OCI-LY1 (cell line): Measurements from ENCODE around the gene WNT9B.
A peak's percentile ranks its signal among the peaks of the same experiment; 100 is the strongest.

Source experiments
- H2AFZ ChIP-seq: fragments of 200-600 bp; sonication (generic), shearing (Covaris generic); 2 replicates; pipeline ENCODE4 v1.6.0; 2014; ENCODE audit warnings: antibody characterized with exemption, mild to moderate bottlenecking, low read length
- H3F3A ChIP-seq: fragments of 200-600 bp; sonication (generic), shearing (Covaris generic); 2 replicates; pipeline ENCODE4 v1.6.0; 2014; ENCODE audit warnings: mild to moderate bottlenecking, antibody characterized with exemption, low read length, moderate library complexity; ENCODE audit not compliant: insufficient read depth
- H3K27ac ChIP-seq: fragments of 200-600 bp; sonication (generic); 2 replicates; pipeline ENCODE4 v1.5.1; 2014; ENCODE audit warnings: low read length, mixed run types, mild to moderate bottlenecking, low read depth; ENCODE audit not compliant: poor library complexity, severe bottlenecking
- H3K27me3 ChIP-seq: fragments of 200-600 bp; sonication (generic); 2 replicates; pipeline ENCODE4 v1.6.0; 2014; ENCODE audit warnings: antibody characterized with exemption, mild to moderate bottlenecking, low read length, moderate library complexity; ENCODE audit not compliant: insufficient read depth
- H3K36me3 ChIP-seq: fragments of 200-600 bp; sonication (generic); 2 replicates; pipeline ENCODE4 v1.6.1; 2014; ENCODE audit warnings: mild to moderate bottlenecking, antibody characterized with exemption, low read length, moderate library complexity, mixed read lengths; ENCODE audit not compliant: insufficient read depth
- H3K4me1 ChIP-seq: fragments of 200-600 bp; sonication (generic); 2 replicates; pipeline ENCODE4 v1.5.1; 2014; ENCODE audit warnings: mild to moderate bottlenecking, low read length, moderate library complexity; ENCODE audit not compliant: insufficient read depth, severe bottlenecking
- H3K4me2 ChIP-seq: fragments of 200-600 bp; sonication (generic), shearing (Covaris generic); 2 replicates; pipeline ENCODE4 v1.6.1; 2014; ENCODE audit warnings: low read length
- H3K4me3 ChIP-seq: fragments of 200-600 bp; sonication (generic); 2 replicates; pipeline ENCODE4 v1.5.1; 2014; ENCODE audit warnings: low read length, low read depth, mild to moderate bottlenecking, mixed read lengths; ENCODE audit not compliant: poor library complexity, severe bottlenecking
- H3K79me2 ChIP-seq: fragments of 200-600 bp; shearing (Covaris generic); 2 replicates; pipeline ENCODE4 v1.6.1; 2016; ENCODE audit warnings: mixed run types, low read length, mixed read lengths; ENCODE audit not compliant: insufficient read depth
- H3K9ac ChIP-seq: fragments of 200-600 bp; sonication (generic), shearing (Covaris generic); 2 replicates; pipeline ENCODE4 v1.6.1; 2014; ENCODE audit warnings: mild to moderate bottlenecking, low read length, mixed read lengths
- H3K9me2 ChIP-seq: fragments of 200-600 bp; sonication (generic), shearing (Covaris generic); 2 replicates; pipeline ENCODE4 v1.6.1; 2014; ENCODE audit warnings: low read depth, mild to moderate bottlenecking, low read length, mixed read lengths
- H3K9me3 ChIP-seq: fragments of 200-600 bp; shearing (Covaris generic); 2 replicates; pipeline ENCODE4 v1.6.1; 2014; ENCODE audit warnings: low read length, mixed read lengths
- H4K20me1 ChIP-seq: fragments of 200-600 bp; sonication (generic), shearing (Covaris generic); 2 replicates; pipeline ENCODE4 v1.6.0; 2016; ENCODE audit warnings: mild to moderate bottlenecking, low read length; ENCODE audit not compliant: insufficient read depth
- CTCF ChIP-seq: fragments of 200-600 bp; sonication (generic), shearing (Covaris generic); IDR thresholded peaks from 2 replicates; pipeline ENCODE4 v1.5.1; 2017; ENCODE audit warnings: mild to moderate bottlenecking, antibody characterized with exemption, low read length, moderate library complexity, mixed read lengths
- EZH2 ChIP-seq: fragments of 200-600 bp; sonication (generic), shearing (Covaris generic); IDR thresholded peaks from 2 replicates; pipeline ENCODE4 v1.8.0; 2017; ENCODE audit warnings: borderline replicate concordance, mixed run types, mild to moderate bottlenecking, antibody characterized with exemption, low read length, moderate library complexity, mixed read lengths

Gene WNT9B

GRCh38 chr17:46822388-46822921, 28.9 kb upstream of the WNT9B start:
- Histone ChIP-seq H3K9me3 (no peaks in the 10 kb centered on the region), H3K4me2 (peak overlapping the region; percentile 46; the same call in 1 of the 2 replicates), H4K20me1 (no peaks in the 10 kb centered on the region), H3K4me3 (peak overlapping the region; percentile 23), H3K36me3 (no peaks in the 10 kb centered on the region), H2AFZ (no peak overlapping the region), H3K9ac (no peak overlapping the region), H3K9me2 (no peaks in the 10 kb centered on the region), H3F3A (no peaks in the 10 kb centered on the region), H3K4me1 (peaks cover 32% of the 10 kb centered on the region), H3K27ac (no peak overlapping the region), H3K27me3 (no peaks in the 10 kb centered on the region), H3K79me2 (no peaks in the 10 kb centered on the region)
- TF ChIP-seq EZH2: no peak
- peak; percentile 97 for TF ChIP-seq CTCF

- H3K4me2 ChIP-seq: no peak overlapping the region
- no peak overlapping the region for H3K27ac ChIP-seq
- H3K9me3 ChIP-seq: no peaks in the 10 kb centered on the region
- H3K9ac ChIP-seq: no peak overlapping the region
- H3K4me3 ChIP-seq: no peak overlapping the region
- no peaks in the 10 kb centered on the region for H3K36me3 ChIP-seq
- no peaks in the 10 kb centered on the region for H3K27me3 ChIP-seq
- H4K20me1 ChIP-seq: no peaks in the 10 kb centered on the region
- H3K4me1 ChIP-seq: peaks cover 25% of the 10 kb centered on the region
- no peak for TF ChIP-seq EZH2
- no peak for TF ChIP-seq CTCF
- H3K79me2 ChIP-seq: no peaks in the 10 kb centered on the region
- no peaks in the 10 kb centered on the region for H3F3A ChIP-seq
- H2AFZ ChIP-seq: no peak overlapping the region
- no peaks in the 10 kb centered on the region for H3K9me2 ChIP-seq
Observed at GRCh38 chr17:46823657-46824056, 27.7 kb upstream of the WNT9B start.

- no peaks in the 10 kb centered on the region for H3K36me3 ChIP-seq
- no peak for TF ChIP-seq CTCF
- no peak for TF ChIP-seq EZH2
Observed at GRCh38 chr17:46826116-46826515, 25.3 kb upstream of the WNT9B start.

More at GRCh38 chr17:46826116-46826515, 25.3 kb upstream of the WNT9B start:
- Histone ChIP-seq H3K9me2 (no peaks in the 10 kb centered on the region), H3K9me3 (no peaks in the 10 kb centered on the region), H3K4me3 (no peak overlapping the region), H3K4me1 (peaks cover 14% of the 10 kb centered on the region), H3K79me2 (no peaks in the 10 kb centered on the region), H3K9ac (no peak overlapping the region), H3K27me3 (no peaks in the 10 kb centered on the region), H3F3A (no peaks in the 10 kb centered on the region), H4K20me1 (no peaks in the 10 kb centered on the region), H3K27ac (no peak overlapping the region), H2AFZ (no peak overlapping the region), H3K4me2 (no peak overlapping the region)
